Esophagus squamous epithelium (tissue), 4 donors: ENCODE results near the gene FAM241B.

Experiments
- POLR2A ChIP-seq, 4 donors: fragments of 450-650 bp; IDR thresholded peaks; one replicate each; pipeline ENCODE4 v1.6.1; 2017; ENCODE audit warnings: antibody characterized with exemption in 4 of 4, mild to moderate bottlenecking in 4 of 4, moderate library complexity in 3 of 4
- TF ChIP-seq, protein P1 (sequence below), 6 experiments: fragments of 450-650 bp in 4 of 6; fragments of 200-600 bp in 2 of 6; sonication (generic) in 2 of 6; IDR thresholded peaks; one replicate each; pipeline ENCODE4 v1.5.1; 2016 to 2019; ENCODE audit warnings: antibody characterized with exemption in 6 of 6, mild to moderate bottlenecking in 4 of 6, moderate library complexity in 4 of 6

- TF ChIP-seq, protein P1, sequence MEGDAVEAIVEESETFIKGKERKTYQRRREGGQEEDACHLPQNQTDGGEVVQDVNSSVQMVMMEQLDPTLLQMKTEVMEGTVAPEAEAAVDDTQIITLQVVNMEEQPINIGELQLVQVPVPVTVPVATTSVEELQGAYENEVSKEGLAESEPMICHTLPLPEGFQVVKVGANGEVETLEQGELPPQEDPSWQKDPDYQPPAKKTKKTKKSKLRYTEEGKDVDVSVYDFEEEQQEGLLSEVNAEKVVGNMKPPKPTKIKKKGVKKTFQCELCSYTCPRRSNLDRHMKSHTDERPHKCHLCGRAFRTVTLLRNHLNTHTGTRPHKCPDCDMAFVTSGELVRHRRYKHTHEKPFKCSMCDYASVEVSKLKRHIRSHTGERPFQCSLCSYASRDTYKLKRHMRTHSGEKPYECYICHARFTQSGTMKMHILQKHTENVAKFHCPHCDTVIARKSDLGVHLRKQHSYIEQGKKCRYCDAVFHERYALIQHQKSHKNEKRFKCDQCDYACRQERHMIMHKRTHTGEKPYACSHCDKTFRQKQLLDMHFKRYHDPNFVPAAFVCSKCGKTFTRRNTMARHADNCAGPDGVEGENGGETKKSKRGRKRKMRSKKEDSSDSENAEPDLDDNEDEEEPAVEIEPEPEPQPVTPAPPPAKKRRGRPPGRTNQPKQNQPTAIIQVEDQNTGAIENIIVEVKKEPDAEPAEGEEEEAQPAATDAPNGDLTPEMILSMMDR (IDR thresholded peaks at IDR 0.05): peak in 4 of 6 experiments; percentile 18 to 56 (median 46)
- TF ChIP-seq POLR2A (IDR thresholded peaks at IDR 0.05): no peak
Measured at GRCh38 chr10:69636626-69637605, 6.9 kb downstream of the FAM241B start.
